HAP-1 (cell line): ENCODE data around the gene CEBPA.
"Not testable (repeated sequence)": the region's sequence is repeated elsewhere in the genome, so short reads cannot be mapped to it uniquely, and the experiment has no call there.

Experiments used
- DNase-seq, 2 experiments: peaks; one replicate each; pipeline ENCODE4 v3.0.0-alpha.2; 2016 to 2020; ENCODE audit warnings: low spot score in 2 of 2
- H3K27me3 ChIP-seq: fragments of 250-450 bp; sonication (Bioruptor Pico); 2 replicates; pipeline ENCODE4 v1.5.1; 2020; ENCODE audit warnings: low read depth, mild to moderate bottlenecking, moderate library complexity
- H3K36me3 ChIP-seq: fragments of 250-450 bp; sonication (Bioruptor Pico); replicated peaks from 2 replicates; pipeline ENCODE4 v1.5.1; 2020; ENCODE audit warnings: mild to moderate bottlenecking
- H3K4me1 ChIP-seq: fragments of 250-450 bp; sonication (Bioruptor Pico); 2 replicates; pipeline ENCODE4 v1.5.1; 2020; ENCODE audit warnings: mild to moderate bottlenecking
- H3K4me3 ChIP-seq: fragments of 250-450 bp; sonication (Bioruptor Pico); 2 replicates; pipeline ENCODE4 v1.5.1; 2020; ENCODE audit warnings: mild to moderate bottlenecking, moderate library complexity
- H3K9me3 ChIP-seq: fragments of 250-450 bp; sonication (Bioruptor Pico); 2 replicates; pipeline ENCODE4 v1.5.1; 2020; ENCODE audit warnings: mild to moderate bottlenecking, moderate library complexity
- in situ Hi-C: fragments of 300-500 bp; cut with MboI; formaldehyde crosslinking; loops from 3 replicates; pipeline ENCODE4 v1.14.3; 2020; ENCODE audit warnings: low sequenced_read_pairs, inconsistent platforms, mixed read lengths

CEBPA gene

DNA sequence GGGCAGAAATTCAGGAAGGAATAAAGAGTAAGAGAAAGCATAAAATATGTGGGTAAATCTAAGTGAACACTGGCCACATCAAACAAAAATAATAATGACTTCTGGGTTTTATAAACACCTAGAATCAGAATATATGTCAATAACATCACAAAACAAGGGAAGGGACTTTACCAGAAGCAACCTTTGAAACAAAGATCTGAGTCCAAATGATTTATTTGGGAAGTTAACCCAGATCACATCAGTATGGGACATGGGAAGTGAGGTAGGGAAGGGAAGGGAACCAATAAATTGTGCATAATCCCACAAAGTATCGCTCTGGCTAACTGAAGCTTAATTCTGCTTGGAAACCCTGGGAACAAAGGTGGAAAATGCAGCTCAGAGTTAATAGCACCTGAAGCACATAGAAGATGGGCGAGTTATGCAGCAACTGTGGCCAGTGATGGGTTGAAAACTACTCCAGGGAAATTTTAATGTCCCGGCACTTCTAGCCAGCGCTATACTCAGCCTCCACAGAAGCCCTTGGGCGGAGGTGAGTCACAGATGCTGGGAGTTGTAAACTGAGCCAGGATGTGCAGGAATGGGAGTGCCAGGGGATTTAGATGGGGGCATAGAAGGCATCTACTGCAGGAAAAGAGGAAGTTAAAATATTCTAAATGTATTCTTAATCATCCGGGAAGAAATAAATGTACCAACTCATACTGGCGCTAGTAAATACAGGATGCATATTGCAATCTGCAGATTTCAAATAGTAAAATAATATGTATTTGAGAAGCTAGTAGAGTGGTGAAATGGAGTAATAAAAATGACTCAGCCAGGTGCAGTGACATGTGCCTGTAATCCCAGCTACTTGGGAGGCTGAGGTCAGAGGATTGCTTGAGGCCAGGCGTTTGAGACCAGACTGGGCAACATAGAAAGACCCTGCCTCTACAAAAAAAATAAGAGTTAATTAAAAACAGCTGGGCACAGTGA lies 37.0 kb upstream of the CEBPA start:
- Histone ChIP-seq H3K36me3 (no peaks in the 10 kb centered on the region), H3K9me3 (0 out of 2 replicates have a peak, but pooled peaks cover 4% of the 10 kb centered on the region), H3K27me3 (peaks cover 13% of the 10 kb centered on the region), H3K4me3 (no peak overlapping the region), H3K4me1 (no peaks in the 10 kb centered on the region)
- no peak for DNase-seq
- in situ Hi-C loops, result no loop called here

- in situ Hi-C loops, result no loop called here
- no peaks in the 10 kb centered on the region for H3K9me3 ChIP-seq
- H3K27me3 ChIP-seq, result peaks cover 12% of the 10 kb centered on the region; the same call in 1 of the 2 replicates
- H3K4me1 ChIP-seq, result no peaks in the 10 kb centered on the region
- H3K36me3 ChIP-seq, result no peaks in the 10 kb centered on the region
- no peak for DNase-seq
- no peak overlapping the region for H3K4me3 ChIP-seq
These were observed 33.1 kb upstream of the CEBPA start for GRCh38 chr19:33335446-33335845.

GRCh38 chr19:33334271-33334670 lies 31.9 kb upstream of the CEBPA start:
- H3K9me3 ChIP-seq, result no peaks in the 10 kb centered on the region
- in situ Hi-C loops, result no loop called here
- no peaks in the 10 kb centered on the region for H3K4me1 ChIP-seq
- no peak overlapping the region for H3K4me3 ChIP-seq
- H3K27me3 ChIP-seq, result peaks cover 4% of the 10 kb centered on the region; the same call in 1 of the 2 replicates
- DNase-seq, result no peak
- H3K36me3 ChIP-seq, result no peaks in the 10 kb centered on the region

- in situ Hi-C loops, result no loop called here
These were observed 31.3 kb upstream of the CEBPA start for GRCh38 chr19:33333642-33334041.

GRCh38 chr19:33333151-33333550 lies 30.8 kb upstream of the CEBPA start:
- Histone ChIP-seq H3K9me3 (no peaks in the 10 kb centered on the region), H3K27me3 (no peaks in the 10 kb centered on the region), H3K4me1 (no peaks in the 10 kb centered on the region), H3K36me3 (no peaks in the 10 kb centered on the region), H3K4me3 (no peak overlapping the region)
- DNase-seq, result no peak
- in situ Hi-C loops, result no loop called here

More at GRCh38 chr19:33333642-33334041, 31.3 kb upstream of the CEBPA start:
- Histone ChIP-seq H3K27me3 (no peaks in the 10 kb centered on the region), H3K4me3 (no peak overlapping the region), H3K4me1 (no peaks in the 10 kb centered on the region), H3K36me3 (no peaks in the 10 kb centered on the region), H3K9me3 (no peaks in the 10 kb centered on the region)
- DNase-seq, result no peak

- no peak for DNase-seq
- H3K27me3 ChIP-seq, result no peaks in the 10 kb centered on the region
- in situ Hi-C loops, result no loop called here
- H3K36me3 ChIP-seq, result no peaks in the 10 kb centered on the region
- H3K4me1 ChIP-seq, result no peaks in the 10 kb centered on the region
- H3K4me3 ChIP-seq, result no peak overlapping the region
- H3K9me3 ChIP-seq, result no peaks in the 10 kb centered on the region
These were observed 29.9 kb upstream of the CEBPA start for GRCh38 chr19:33332248-33332647.

- in situ Hi-C loops, result no loop called here
- no peaks in the 10 kb centered on the region for H3K36me3 ChIP-seq
- H3K4me3 ChIP-seq, result no peak overlapping the region
- no peaks in the 10 kb centered on the region for H3K4me1 ChIP-seq
- DNase-seq, result no peak
- H3K27me3 ChIP-seq, result no peaks in the 10 kb centered on the region; the same call in 1 of the 2 replicates
- 0 out of 2 replicates have a peak, but pooled peaks cover 3% of the 10 kb centered on the region for H3K9me3 ChIP-seq
These were observed 27.4 kb upstream of the CEBPA start for GRCh38 chr19:33329736-33330135.

DNA sequence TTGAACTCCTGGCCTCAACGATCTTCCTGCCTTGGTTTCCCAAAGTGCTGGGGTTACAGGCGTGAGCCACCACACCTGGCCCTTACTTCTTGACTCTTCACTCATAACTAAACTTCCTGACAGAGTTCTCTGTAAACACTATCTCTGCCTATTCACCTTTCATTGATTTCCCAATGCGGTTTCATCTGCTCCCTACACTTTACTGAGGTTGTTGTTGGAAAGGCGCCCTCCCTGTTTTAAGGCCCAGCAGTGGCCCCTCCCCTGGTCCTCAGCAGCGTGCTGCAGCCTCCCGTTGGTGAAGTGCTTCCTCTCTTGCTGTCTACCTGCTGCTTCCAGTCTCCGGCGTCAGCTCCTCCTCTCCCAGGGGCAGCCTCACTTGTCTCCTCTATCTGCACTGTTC lies 26.7 kb upstream of the CEBPA start:
- in situ Hi-C loops, result no loop called here
- DNase-seq, result no peak
- H3K9me3 ChIP-seq, result 0 out of 2 replicates have a peak, but pooled peaks cover 3% of the 10 kb centered on the region
- no peaks in the 10 kb centered on the region for H3K36me3 ChIP-seq
- H3K4me1 ChIP-seq, result no peaks in the 10 kb centered on the region
- no peak overlapping the region for H3K4me3 ChIP-seq
- H3K27me3 ChIP-seq, result no peaks in the 10 kb centered on the region; the same call in 1 of the 2 replicates

GRCh38 chr19:33325920-33326319 lies 23.6 kb upstream of the CEBPA start:
- in situ Hi-C loops, result no loop called here
- no peaks in the 10 kb centered on the region for H3K36me3 ChIP-seq
- H3K27me3 ChIP-seq, result no peaks in the 10 kb centered on the region; the same call in 1 of the 2 replicates
- no peak overlapping the region for H3K4me3 ChIP-seq
- no peaks in the 10 kb centered on the region for H3K4me1 ChIP-seq
- no peak for DNase-seq
- H3K9me3 ChIP-seq, result 0 out of 2 replicates have a peak, but pooled peaks cover 3% of the 10 kb centered on the region

DNA sequence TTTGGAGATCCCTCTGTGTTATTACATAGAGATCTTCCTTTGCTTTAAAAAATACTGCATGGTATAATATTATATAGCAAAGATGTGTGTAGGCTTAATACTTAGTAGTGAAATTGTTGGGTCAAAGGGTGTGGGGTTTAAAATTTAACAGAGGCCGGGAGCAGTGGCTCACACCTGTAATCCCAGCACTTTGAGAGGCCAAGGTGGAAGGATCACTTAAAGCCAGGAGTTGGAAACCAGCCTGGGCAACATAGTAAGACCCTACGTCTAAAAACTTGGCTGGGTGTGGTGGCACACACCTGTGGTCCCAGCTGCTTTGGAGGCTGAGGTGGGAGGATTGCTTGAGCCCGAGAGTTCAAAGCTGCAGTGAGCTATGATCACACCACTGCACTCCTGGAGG lies 22.3 kb upstream of the CEBPA start:
- in situ Hi-C loops, result no loop called here
- no peak overlapping the region for H3K4me3 ChIP-seq
- no peaks in the 10 kb centered on the region for H3K36me3 ChIP-seq
- H3K27me3 ChIP-seq, result no peaks in the 10 kb centered on the region; the same call in 1 of the 2 replicates
- DNase-seq, result no peak
- 0 out of 2 replicates have a peak, but pooled peaks cover 3% of the 10 kb centered on the region for H3K9me3 ChIP-seq
- H3K4me1 ChIP-seq, result no peaks in the 10 kb centered on the region

DNA sequence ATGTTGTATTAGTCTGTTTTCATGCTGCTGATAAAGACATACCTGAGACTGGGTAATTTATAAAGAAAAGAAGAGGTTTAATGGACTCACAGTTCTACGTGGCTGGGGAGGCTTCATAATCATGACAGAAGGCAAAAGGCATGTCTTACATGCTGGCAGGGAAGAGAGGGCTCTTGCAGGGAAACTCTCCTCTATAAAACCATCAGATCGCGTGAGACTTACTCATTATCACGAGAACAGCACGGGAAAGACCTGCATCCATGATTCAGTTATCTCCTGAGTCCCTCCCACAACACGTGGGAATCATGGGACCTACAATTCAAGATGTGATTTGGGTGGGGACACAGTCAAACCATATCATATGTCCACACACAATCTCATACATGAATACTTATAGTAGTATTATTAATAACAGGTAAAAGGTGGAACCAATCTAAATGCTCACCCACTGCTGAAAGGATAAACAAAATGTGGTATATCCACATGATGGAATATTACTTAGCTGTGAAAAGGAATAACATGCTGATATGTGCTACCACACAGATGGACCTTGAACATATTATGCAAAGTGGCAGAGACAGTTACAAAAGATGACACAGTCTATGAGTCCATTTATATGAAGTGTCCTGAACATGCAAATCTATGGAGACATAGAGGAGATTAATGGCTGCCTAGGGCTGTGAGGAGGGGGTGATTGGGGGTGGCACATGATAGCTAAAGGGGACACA lies 20.9 kb upstream of the CEBPA start:
- in situ Hi-C loops, result no loop called here
- no peaks in the 10 kb centered on the region for H3K36me3 ChIP-seq

DNA sequence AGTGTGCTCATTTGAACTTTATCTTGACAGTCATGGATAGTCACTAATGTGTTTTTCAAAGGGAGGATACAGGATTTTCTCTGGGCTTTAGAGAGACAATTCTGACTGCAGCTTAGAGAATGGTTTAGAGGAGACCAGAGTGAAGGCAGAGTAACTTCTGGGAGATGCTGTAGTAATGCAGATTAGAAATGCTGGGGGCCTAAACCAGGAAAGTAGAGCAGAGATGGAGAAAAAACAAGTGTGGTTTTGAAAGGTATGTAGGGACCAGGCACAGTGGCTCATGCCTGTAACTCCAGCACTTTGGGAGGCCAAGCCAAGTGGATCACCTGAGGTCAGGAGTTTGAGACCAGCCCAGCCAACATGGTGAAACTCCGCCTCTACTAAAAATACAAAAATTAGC lies 18.3 kb upstream of the CEBPA start:
- no peak for DNase-seq
- Histone ChIP-seq H3K4me3 (no peak overlapping the region), H3K4me1 (no peaks in the 10 kb centered on the region), H3K9me3 (no peaks in the 10 kb centered on the region), H3K27me3 (peaks cover 2% of the 10 kb centered on the region; the same call in 1 of the 2 replicates), H3K36me3 (no peaks in the 10 kb centered on the region)
- in situ Hi-C loops, result no loop called here

More for the DNA sequence above, 20.9 kb upstream of the CEBPA start:
- H3K4me1 ChIP-seq, result no peaks in the 10 kb centered on the region
- DNase-seq, result no peak
- H3K4me3 ChIP-seq, result no peak overlapping the region
- 0 out of 2 replicates have a peak, but pooled peaks cover 3% of the 10 kb centered on the region for H3K9me3 ChIP-seq
- no peaks in the 10 kb centered on the region; the same call in 1 of the 2 replicates for H3K27me3 ChIP-seq

DNA sequence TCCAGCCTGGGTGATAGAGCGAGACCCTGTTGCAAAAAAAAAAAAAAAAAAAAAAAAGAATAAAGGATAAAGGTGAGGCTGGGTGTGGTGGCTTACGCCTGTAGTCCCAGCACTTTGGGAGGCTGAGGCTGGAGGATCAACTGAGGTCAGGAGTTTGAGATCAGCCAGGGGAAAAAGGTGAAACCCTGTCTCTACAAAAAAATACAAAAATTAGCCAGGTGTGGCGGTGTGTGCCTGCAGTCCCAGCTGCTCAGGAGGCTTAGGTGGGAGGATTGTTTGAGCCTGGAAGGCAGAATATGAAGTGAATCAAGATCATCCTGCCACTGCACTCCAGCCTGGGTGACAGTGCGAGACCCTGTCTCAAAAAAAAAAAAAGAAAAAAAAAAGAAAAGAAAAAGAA lies 15.7 kb upstream of the CEBPA start:
- H3K27me3 ChIP-seq, H3K4me3 ChIP-seq, H3K36me3 ChIP-seq, H3K9me3 ChIP-seq, in situ Hi-C loops, H3K4me1 ChIP-seq, DNase-seq: not testable (repeated sequence)

DNA sequence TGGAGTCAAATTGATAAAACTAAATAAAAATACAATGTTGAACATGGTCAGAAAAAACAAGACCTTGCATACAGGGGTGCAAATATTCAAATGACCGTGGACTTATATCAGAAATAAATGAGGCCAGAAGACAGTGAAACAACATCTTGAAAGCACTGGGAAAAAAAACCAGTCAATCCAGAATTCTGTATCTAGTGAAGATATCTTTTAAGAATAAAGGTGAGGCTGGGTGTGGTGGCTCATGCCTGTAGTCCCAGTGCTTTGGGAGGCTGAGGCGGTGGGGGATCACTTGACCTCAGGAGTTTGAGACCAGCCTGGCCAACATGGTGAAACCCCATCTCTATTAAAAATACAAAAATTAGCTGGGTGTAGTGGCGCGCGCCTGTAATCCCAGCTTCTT lies 15.2 kb upstream of the CEBPA start:
- Histone ChIP-seq H3K27me3 (peaks cover 2% of the 10 kb centered on the region; the same call in 1 of the 2 replicates), H3K4me3 (no peak overlapping the region), H3K36me3 (no peaks in the 10 kb centered on the region), H3K4me1 (no peaks in the 10 kb centered on the region), H3K9me3 (no peaks in the 10 kb centered on the region; the same call in 1 of the 2 replicates)
- no peak for DNase-seq
- in situ Hi-C loops, result no loop called here
